GM12878 (cell line): ENCODE measurements around the gene ANO1. TPM values are rescaled to one million over a fixed set of nuclear protein-coding genes. Genes with fewer than 3 reads are reported as not detected.

Experiments used
- ATAC-seq: fragments of 200-7000 bp; cut with Tn5 transposase; 3 replicates; pipeline ENCODE4 v1.9.1; 2020; ENCODE audit warnings: mild to moderate bottlenecking, moderate library complexity
- BruUV-seq: library from RNA; stranded (reverse); fragments of 400-500 nt; replicated peaks from 2 replicates; lab custom pipeline; 2021; lab: Mats Ljungman, UMichigan
- CTCF ChIA-PET: fragments of 300-600 bp; sonication (Branson Sonifier 250); formaldehyde crosslinking; extraction: SDS; loops from one replicate; lab custom pipeline; 2021; ENCODE audit warnings: inconsistent platforms; lab: Yijun Ruan, JAX
- POLR2A ChIA-PET: fragments of 350-600 bp; formaldehyde crosslinking; extraction: SDS; loops from one replicate; lab custom pipeline; 2021; ENCODE audit warnings: inconsistent platforms; lab: Charles Lee
- RAD21 ChIA-PET: fragments of 300-600 bp; sonication (Branson Sonifier 250); formaldehyde crosslinking; loops from one replicate; lab custom pipeline; 2023; ENCODE audit warnings: antibody characterized with exemption; ENCODE audit not compliant: unreplicated experiment; lab: Charles Lee
- SMC1A ChIA-PET: fragments of 300-600 bp; sonication (Branson Sonifier 250); formaldehyde crosslinking; loops from one replicate; lab custom pipeline; 2023; ENCODE audit not compliant: unreplicated experiment, uncharacterized antibody; lab: Charles Lee
- DNase-seq: peaks from one replicate; pipeline ENCODE4 v3.0.0-alpha.2; 2011; ENCODE audit warnings: low read depth, low spot score
- FAIRE-seq: peaks from 3 replicates; lab custom pipeline; 2011; peaks lifted over from hg19 to GRCh38; lab: Jason Lieb, UNC
- H2AFZ ChIP-seq: 2 replicates; pipeline ENCODE4 v1.6.0; 2011; ENCODE audit warnings: low read depth, low read length, control low read depth; ENCODE audit not compliant: control insufficient read depth
- H3K27ac ChIP-seq: 2 replicates; pipeline ENCODE4 v1.5.1; 2011; ENCODE audit warnings: control low read depth; ENCODE audit not compliant: control insufficient read depth, insufficient read depth
- H3K27me3 ChIP-seq, 2 experiments: replicated peaks in 1 of 2; 2 replicates each; pipeline versions ENCODE4 v1.6.0 to v1.6.1; 2011; ENCODE audit warnings: low read length in 1 of 2; ENCODE audit not compliant: control insufficient read depth in 2 of 2, insufficient read depth in 2 of 2
- H3K36me3 ChIP-seq, 2 experiments: 2 replicates each; pipeline ENCODE4 v1.5.1; 2011; ENCODE audit warnings: low read length in 1 of 2; ENCODE audit not compliant: control insufficient read depth in 2 of 2, insufficient read depth in 2 of 2
- H3K4me1 ChIP-seq: 2 replicates; pipeline ENCODE4 v1.6.1; 2011; ENCODE audit warnings: mild to moderate bottlenecking, low read length, moderate library complexity, mixed read lengths; ENCODE audit not compliant: control insufficient read depth, insufficient read depth
- H3K4me2 ChIP-seq: 2 replicates; pipeline ENCODE4 v1.6.0; 2011; ENCODE audit warnings: control low read depth; ENCODE audit not compliant: control insufficient read depth, insufficient read depth
- H3K4me3 ChIP-seq: fragments of 200-600 bp; sonication (generic); 2 replicates; pipeline ENCODE4 v1.5.1; 2016
- H3K79me2 ChIP-seq: 2 replicates; pipeline ENCODE4 v1.6.0; 2011; ENCODE audit warnings: low read length; ENCODE audit not compliant: control insufficient read depth, insufficient read depth
- H3K9ac ChIP-seq: 2 replicates; pipeline ENCODE4 v1.8.0; 2011; ENCODE audit warnings: low read length, control low read depth, mixed read lengths; ENCODE audit not compliant: control insufficient read depth, insufficient read depth
- H3K9me3 ChIP-seq: replicated peaks from 3 replicates; pipeline ENCODE4 v1.5.1; 2011; ENCODE audit warnings: mild to moderate bottlenecking, low read length; ENCODE audit not compliant: control insufficient read depth, insufficient read depth
- H4K20me1 ChIP-seq: 2 replicates; pipeline ENCODE4 v1.6.0; 2011; ENCODE audit not compliant: control insufficient read depth, insufficient read depth
- ATF3 ChIP-seq: IDR thresholded peaks from 2 replicates; pipeline ENCODE4 v1.6.1; 2011; ENCODE audit warnings: low read depth, mild to moderate bottlenecking, low read length, moderate library complexity, borderline replicate concordance; ENCODE audit errors: extremely low read depth
- BRCA1 ChIP-seq: IDR thresholded peaks from 2 replicates; pipeline ENCODE4 v1.6.1; 2011; ENCODE audit warnings: low read depth, low read length, improper control_type of control experiment
- CBX3 ChIP-seq: fragments of 200-600 bp; sonication (generic); IDR thresholded peaks from 2 replicates; pipeline ENCODE4 v1.6.1; 2016; ENCODE audit warnings: low read depth, borderline replicate concordance
- CREM ChIP-seq: IDR thresholded peaks from 2 replicates; pipeline ENCODE4 v1.6.1; 2014; ENCODE audit warnings: antibody characterized with exemption, low read depth
- CTCF ChIP-seq, 3 experiments: IDR thresholded peaks in 2 of 3; conservative IDR thresholded peaks in 1 of 3; 2 replicates each; pipeline ENCODE4 v1.5.1; 2011; ENCODE audit warnings: low read depth in 3 of 3, low read length in 3 of 3, mild to moderate bottlenecking in 3 of 3, control low read depth in 2 of 3, moderate library complexity in 2 of 3, inconsistent platforms in 1 of 3, mixed read lengths in 1 of 3; ENCODE audit not compliant: control insufficient read depth in 2 of 3, insufficient read depth in 1 of 3; ENCODE audit errors: extremely low read depth in 1 of 3
- DPF2 ChIP-seq: fragments of 450-650 bp; IDR thresholded peaks from 2 replicates; pipeline ENCODE4 v1.6.1; 2017; ENCODE audit warnings: mild to moderate bottlenecking
- EP300 ChIP-seq, 2 experiments: fragments of 150-350 bp in 1 of 2; IDR thresholded peaks; 2 replicates each; pipeline ENCODE4 v1.6.1; 2011 to 2012; ENCODE audit warnings: low read depth in 2 of 2, low read length in 2 of 2, borderline replicate concordance in 1 of 2, improper control_type of control experiment in 1 of 2, inconsistent platforms in 1 of 2; ENCODE audit not compliant: control insufficient read depth in 1 of 2
- ESRRA ChIP-seq: IDR thresholded peaks from 2 replicates; pipeline ENCODE4 v1.6.1; 2012; ENCODE audit warnings: mild to moderate bottlenecking, low read length, improper control_type of control experiment
- HDAC2 ChIP-seq: fragments of 200-600 bp; sonication (generic); IDR thresholded peaks from 2 replicates; pipeline ENCODE4 v1.6.1; 2017
- MAX ChIP-seq: IDR thresholded peaks from 2 replicates; pipeline ENCODE4 v1.6.1; 2012; ENCODE audit warnings: low read depth, low read length, improper control_type of control experiment
- MTA2 ChIP-seq: fragments of 450-650 bp; IDR thresholded peaks from 2 replicates; pipeline ENCODE4 v1.6.1; 2016; ENCODE audit warnings: low read depth, mild to moderate bottlenecking, moderate library complexity
- NFIC ChIP-seq: IDR thresholded peaks from 2 replicates; pipeline ENCODE4 v1.6.1; 2012; ENCODE audit warnings: low read depth, mild to moderate bottlenecking, inconsistent platforms, low read length, moderate library complexity
- NRF1 ChIP-seq: conservative IDR thresholded peaks from 2 replicates; pipeline ENCODE4 v1.6.1; 2011; ENCODE audit warnings: mild to moderate bottlenecking, low read depth, low read length, improper control_type of control experiment
- RELA ChIP-seq: fragments of 450-650 bp; IDR thresholded peaks from 2 replicates; pipeline ENCODE4 v1.8.0; 2014; ENCODE audit warnings: borderline replicate concordance; ENCODE audit not compliant: partially characterized antibody
- SP1 ChIP-seq: IDR thresholded peaks from one replicate; pipeline ENCODE4 v1.6.1; 2011; ENCODE audit warnings: low read depth, low read length
- TAF1 ChIP-seq: IDR thresholded peaks from 2 replicates; pipeline ENCODE4 v1.6.1; 2011; ENCODE audit warnings: mild to moderate bottlenecking, low read depth, low read length, borderline replicate concordance
- TCF3 ChIP-seq: IDR thresholded peaks from 2 replicates; pipeline ENCODE4 v1.6.1; 2012; ENCODE audit warnings: low read depth, mild to moderate bottlenecking, low read length, borderline replicate concordance; ENCODE audit not compliant: insufficient read depth
- WGBS: methylation state at CpG from one replicate; pipeline ENCODE4 v1.1.6; 2016; ENCODE audit warnings: low lambda C conversion rate; ENCODE audit not compliant: insufficient replicate concordance, insufficient coverage; ENCODE audit errors: missing lambda C conversion rate; 5-methylcytosine and 5-hydroxymethylcytosine counted together
- in situ Hi-C: fragments of 300-500 bp; cut with MboI; formaldehyde crosslinking; loops from 9 replicates; pipeline ENCODE4 v1.14.3; 2018; ENCODE audit warnings: mixed read lengths
- intact Hi-C: fragments of 100-400 bp; cut with micrococcal nuclease; formaldehyde crosslinking; loops from one replicate; pipeline ENCODE4 v1.14.2; 2022; ENCODE audit not compliant: unreplicated experiment
- polyA plus RNA-seq, 11 experiments: library from polyadenylated mRNA; depleted of rRNA in 4 of 11; unstranded in 6 of 11; stranded (reverse) in 5 of 11; fragments of >200 nt; fragmentation: Nextera tagmentation in 4 of 11; fragmentation: Illumina TruSeq in 1 of 11; extraction: Ambion mirVana in 4 of 11; extraction: Trizol in 1 of 11; gene quantifications; 1 replicate in 1 of 11; 2 replicates in 10 of 11; pipeline versions ENCODE4 v1.2.1 to v1.2.3, GENCODE V29; 2011 to 2016; ENCODE audit warnings: inconsistent platforms in 2 of 11, missing spikeins in 2 of 11, low read depth in 1 of 11
- total RNA-seq, 4 experiments: library from RNA; depleted of rRNA in 3 of 4; stranded (reverse); fragments of >200 nt in 3 of 4; fragmentation: Illumina TruSeq in 1 of 4; extraction: Trizol in 1 of 4; gene quantifications; 2 replicates each; pipeline versions ENCODE4 v1.2.1 to v1.2.3, GENCODE V29; 2013 to 2021
- TF ChIP-seq, protein P1 (sequence below): fragments of 450-650 bp; IDR thresholded peaks from 2 replicates; pipeline ENCODE4 v1.6.1; 2017; ENCODE audit warnings: low read depth, mild to moderate bottlenecking, moderate library complexity
- TF ChIP-seq, protein P2 (sequence below): fragments of 450-650 bp; IDR thresholded peaks from 2 replicates; pipeline ENCODE4 v1.6.1; 2017; ENCODE audit warnings: mild to moderate bottlenecking

Gene ANO1
- total and polyA plus RNA-seq, 10 of the 15 experiments (the other 5 are each of a cell fraction or from before 2014, with no cell fraction given): 0.01 to 0.38 (median 0.06) TPM; not detected in 7

DNA sequence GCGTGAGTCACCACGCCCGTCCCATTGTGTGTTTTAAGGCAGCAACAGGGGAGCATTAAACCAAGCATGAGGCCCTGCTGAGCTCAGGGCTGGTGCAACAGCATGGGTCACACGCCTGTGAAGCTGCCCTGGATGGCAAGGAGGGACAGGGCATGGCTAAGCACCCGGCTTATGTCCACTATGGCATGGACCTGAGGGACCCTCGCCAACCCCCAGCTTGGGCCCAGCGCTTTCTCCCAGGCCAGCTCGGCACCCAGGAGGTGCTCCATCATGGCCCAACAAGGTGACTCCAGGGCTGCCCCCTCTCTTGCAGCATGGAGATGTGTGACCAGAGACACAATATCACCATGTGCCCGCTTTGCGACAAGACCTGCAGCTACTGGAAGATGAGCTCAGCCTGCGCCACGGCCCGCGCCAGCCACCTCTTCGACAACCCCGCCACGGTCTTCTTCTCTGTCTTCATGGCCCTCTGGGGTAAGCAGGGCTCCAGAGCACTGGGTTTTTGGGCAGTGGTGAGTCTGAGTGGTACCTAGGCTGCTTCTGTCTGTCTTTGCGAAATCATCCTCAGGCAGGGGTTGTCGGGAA is 53.6 kb downstream of the ANO1 start:
- H3K27ac ChIP-seq: no peak overlapping the region
- no peaks in the 10 kb centered on the region for H3K36me3 ChIP-seq
- no peaks in the 10 kb centered on the region for H3K9me3 ChIP-seq
- ChIA-PET POLR2A (no interaction called here), SMC1A (interaction anchor here (1.2 kb wide), 1 partner anchor 10 kb away, joined by 3 read pairs; no protein-coding TSS in a partner anchor), CTCF (interaction anchor here (1.0 kb wide), 1 partner anchor 64 kb away, joined by 4 read pairs; no protein-coding TSS in a partner anchor), RAD21 (no interaction called here)
- WGBS: 25% methylated on average over 19 of the region's 19 CpGs
- FAIRE-seq (no peak), ATAC-seq (no peak), DNase-seq (no peak)
- H3K9ac ChIP-seq: no peak overlapping the region
- H3K79me2 ChIP-seq: no peaks in the 10 kb centered on the region
- no peaks in the 10 kb centered on the region for H3K4me1 ChIP-seq
- no peak overlapping the region for H3K4me2 ChIP-seq
- H3K4me3 ChIP-seq: no peak overlapping the region
- in situ Hi-C loops: no loop called here
- H4K20me1 ChIP-seq: no peaks in the 10 kb centered on the region; the same call in 1 of the 2 replicates
- H2AFZ ChIP-seq: no peak overlapping the region
- intact Hi-C loops: no loop called here
- peaks cover 0 to 10% of the 10 kb centered on the region in 2 experiments; a peak in 3 of 4 replicates for H3K27me3 ChIP-seq
- no TSS peak for BruUV-seq
- TF ChIP-seq CBX3 (no peak), EP300 (IDR thresholded peaks at IDR 0.05; ENCODE audit: borderline replicate concordance in 1 of 2, control insufficient read depth in 1 of 2, low read depth in 2 of 2, low read length in 2 of 2) (no peak), BRCA1 (no peak), CREM (no peak), ATF3 (no peak), TCF3 (no peak), DPF2 (no peak), CTCF (IDR thresholded peaks at IDR 0.05 in 2 of 3, conservative IDR thresholded peaks at IDR 0.05 in 1 of 3; ENCODE audit: control insufficient read depth in 2 of 3, extremely low read depth in 1 of 3, insufficient read depth in 1 of 3, low read depth in 3 of 3, low read length in 3 of 3) (no peak), MAX (no peak), NRF1 (no peak), TAF1 (no peak), HDAC2 (no peak), RELA (no peak), ESRRA (no peak), SP1 (no peak), MTA2 (no peak), NFIC (no peak)
- TF ChIP-seq, protein P1, sequence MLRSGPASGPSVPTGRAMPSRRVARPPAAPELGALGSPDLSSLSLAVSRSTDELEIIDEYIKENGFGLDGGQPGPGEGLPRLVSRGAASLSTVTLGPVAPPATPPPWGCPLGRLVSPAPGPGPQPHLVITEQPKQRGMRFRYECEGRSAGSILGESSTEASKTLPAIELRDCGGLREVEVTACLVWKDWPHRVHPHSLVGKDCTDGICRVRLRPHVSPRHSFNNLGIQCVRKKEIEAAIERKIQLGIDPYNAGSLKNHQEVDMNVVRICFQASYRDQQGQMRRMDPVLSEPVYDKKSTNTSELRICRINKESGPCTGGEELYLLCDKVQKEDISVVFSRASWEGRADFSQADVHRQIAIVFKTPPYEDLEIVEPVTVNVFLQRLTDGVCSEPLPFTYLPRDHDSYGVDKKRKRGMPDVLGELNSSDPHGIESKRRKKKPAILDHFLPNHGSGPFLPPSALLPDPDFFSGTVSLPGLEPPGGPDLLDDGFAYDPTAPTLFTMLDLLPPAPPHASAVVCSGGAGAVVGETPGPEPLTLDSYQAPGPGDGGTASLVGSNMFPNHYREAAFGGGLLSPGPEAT: no peak
- TF ChIP-seq, protein P2, sequence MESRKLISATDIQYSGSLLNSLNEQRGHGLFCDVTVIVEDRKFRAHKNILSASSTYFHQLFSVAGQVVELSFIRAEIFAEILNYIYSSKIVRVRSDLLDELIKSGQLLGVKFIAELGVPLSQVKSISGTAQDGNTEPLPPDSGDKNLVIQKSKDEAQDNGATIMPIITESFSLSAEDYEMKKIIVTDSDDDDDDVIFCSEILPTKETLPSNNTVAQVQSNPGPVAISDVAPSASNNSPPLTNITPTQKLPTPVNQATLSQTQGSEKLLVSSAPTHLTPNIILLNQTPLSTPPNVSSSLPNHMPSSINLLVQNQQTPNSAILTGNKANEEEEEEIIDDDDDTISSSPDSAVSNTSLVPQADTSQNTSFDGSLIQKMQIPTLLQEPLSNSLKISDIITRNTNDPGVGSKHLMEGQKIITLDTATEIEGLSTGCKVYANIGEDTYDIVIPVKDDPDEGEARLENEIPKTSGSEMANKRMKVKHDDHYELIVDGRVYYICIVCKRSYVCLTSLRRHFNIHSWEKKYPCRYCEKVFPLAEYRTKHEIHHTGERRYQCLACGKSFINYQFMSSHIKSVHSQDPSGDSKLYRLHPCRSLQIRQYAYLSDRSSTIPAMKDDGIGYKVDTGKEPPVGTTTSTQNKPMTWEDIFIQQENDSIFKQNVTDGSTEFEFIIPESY: no peak
